MG63 (cell line): ENCODE results near the gene IQCH. TPM values are rescaled to one million over a fixed set of nuclear protein-coding genes. Genes with fewer than 3 reads are reported as not detected.

Experiments
- DNase-seq: peaks from one replicate; pipeline ENCODE4 v3.0.0-alpha.2; 2020
- H3K27me3 ChIP-seq: fragments of 250-450 bp; sonication (Bioruptor Pico); 2 replicates; pipeline ENCODE4 v1.5.1; 2020; ENCODE audit warnings: mild to moderate bottlenecking, moderate library complexity
- H3K36me3 ChIP-seq: fragments of 250-450 bp; sonication (Bioruptor Pico); 2 replicates; pipeline ENCODE4 v1.5.1; 2020; ENCODE audit warnings: mild to moderate bottlenecking, moderate library complexity
- H3K4me3 ChIP-seq: fragments of 250-450 bp; sonication (Bioruptor Pico); 2 replicates; pipeline ENCODE4 v1.5.1; 2020; ENCODE audit warnings: mild to moderate bottlenecking, moderate library complexity
- H3K9me3 ChIP-seq: fragments of 250-450 bp; sonication (Bioruptor Pico); 2 replicates; pipeline ENCODE4 v1.5.1; 2020; ENCODE audit warnings: mild to moderate bottlenecking, moderate library complexity
- total RNA-seq: library from RNA; depleted of rRNA; stranded (reverse); fragments of >200 nt; shearing (Covaris generic); gene quantifications from 2 replicates; pipeline ENCODE4 v1.2.3, GENCODE V29; 2014; ENCODE audit warnings: low replicate concordance

IQCH gene
- total RNA-seq, 1 experiment from 2014 or later = 3.5 TPM

DNA sequence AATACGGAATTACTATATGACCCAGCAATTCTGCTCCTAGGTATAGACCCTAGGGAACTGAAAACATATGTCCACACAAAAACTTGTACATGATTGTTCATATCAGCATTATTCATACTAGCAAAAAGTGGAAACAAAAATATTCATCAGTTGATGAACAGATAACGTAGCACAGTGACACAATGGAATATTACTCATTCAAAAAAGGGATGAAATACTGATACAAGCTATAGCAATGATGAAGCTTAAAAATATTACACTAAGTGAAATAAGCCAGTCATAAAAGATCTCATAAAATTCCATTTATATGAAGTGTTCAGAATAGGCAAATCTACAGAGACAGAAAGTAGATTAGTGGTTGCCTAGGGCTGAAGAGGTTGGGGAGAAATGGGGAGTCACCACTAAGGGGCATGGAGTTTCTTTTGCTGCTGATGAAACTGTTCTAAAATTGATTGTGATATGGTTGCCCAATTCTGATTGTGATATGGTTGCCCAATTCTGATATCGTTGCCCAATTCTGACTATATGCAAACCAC lies 276.9 kb downstream of the IQCH start:
- H3K27me3 ChIP-seq = no peaks in the 10 kb centered on the region
- DNase-seq = peak; percentile 40
- H3K4me3 ChIP-seq = no peak overlapping the region
- H3K9me3 ChIP-seq = no peaks in the 10 kb centered on the region
- H3K36me3 ChIP-seq = peaks cover 36% of the 10 kb centered on the region

DNA sequence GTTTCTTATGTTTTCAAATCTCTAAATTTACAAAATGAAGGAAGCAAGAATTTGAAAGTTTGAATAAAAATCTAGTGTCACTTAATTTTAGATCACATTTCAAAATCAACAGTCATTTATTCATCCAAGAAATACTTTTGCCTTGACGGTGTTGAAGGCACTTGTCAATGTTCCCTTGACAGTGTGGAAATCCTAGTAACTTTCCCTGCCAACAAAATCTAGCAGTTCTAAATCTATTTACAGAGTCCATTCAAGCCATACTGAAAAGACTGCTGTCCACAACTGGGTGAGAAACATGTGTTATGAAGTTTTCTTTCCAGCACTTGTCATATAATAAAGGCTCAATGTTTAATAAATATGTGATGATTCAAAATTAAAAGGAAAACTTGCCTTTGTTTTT lies 279.3 kb downstream of the IQCH start:
- Histone ChIP-seq H3K27me3 (no peaks in the 10 kb centered on the region), H3K9me3 (no peaks in the 10 kb centered on the region), H3K36me3 (peaks cover 12% of the 10 kb centered on the region), H3K4me3 (no peak overlapping the region)
- no peak for DNase-seq

GRCh38 chr15:67534360-67534759 lies 279.8 kb downstream of the IQCH start:
- DNase-seq = no peak
- H3K9me3 ChIP-seq = no peaks in the 10 kb centered on the region
- H3K27me3 ChIP-seq = no peaks in the 10 kb centered on the region
- peaks cover 7% of the 10 kb centered on the region for H3K36me3 ChIP-seq
- H3K4me3 ChIP-seq = no peak overlapping the region

DNA sequence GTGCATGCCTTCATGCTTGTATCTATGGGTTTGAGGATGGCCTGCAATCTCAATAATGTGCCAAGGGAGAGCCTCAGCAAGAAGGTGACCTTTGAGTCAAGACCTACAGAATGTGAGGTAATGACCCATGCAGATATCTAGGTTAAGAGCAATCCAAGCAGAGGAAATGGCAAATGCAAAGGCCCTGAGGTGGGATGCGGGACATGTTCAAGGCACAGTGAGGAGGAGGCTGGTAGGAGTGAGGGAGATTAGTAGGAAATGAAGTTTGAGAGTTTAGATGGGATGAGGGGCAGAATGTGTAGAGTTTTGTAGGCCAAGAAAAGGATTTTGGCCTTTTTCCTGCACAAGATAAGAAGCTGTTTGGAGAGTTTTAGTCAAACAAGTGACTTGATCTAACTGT lies 283.2 kb downstream of the IQCH start:
- no peak for DNase-seq
- Histone ChIP-seq H3K36me3 (no peaks in the 10 kb centered on the region), H3K27me3 (no peaks in the 10 kb centered on the region), H3K9me3 (no peaks in the 10 kb centered on the region), H3K4me3 (no peak overlapping the region)

- peak; percentile 83 for DNase-seq
- 0 out of 2 replicates have a peak, but pooled peaks cover 2% of the 10 kb centered on the region for H3K36me3 ChIP-seq
- no peaks in the 10 kb centered on the region for H3K27me3 ChIP-seq
- no peaks in the 10 kb centered on the region for H3K9me3 ChIP-seq
- H3K4me3 ChIP-seq = peak within 1 kb of the TSS; percentile 96
These were observed 288.1 kb downstream of the IQCH start, which contains the start of gene MAP2K5 for GRCh38 chr15:67542420-67543347. Gene MAP2K5 (plus strand): TSS chr15:67542703. CDS start chr15:67543336, 633 bp downstream.

- Histone ChIP-seq H3K4me3 (peak overlapping the region; percentile 96), H3K27me3 (no peaks in the 10 kb centered on the region), H3K36me3 (0 out of 2 replicates have a peak, but pooled peaks cover 2% of the 10 kb centered on the region), H3K9me3 (no peaks in the 10 kb centered on the region)
- DNase-seq = peak; percentile 15
These were observed 288.7 kb downstream of the IQCH start for GRCh38 chr15:67543348-67543718.

DNA sequence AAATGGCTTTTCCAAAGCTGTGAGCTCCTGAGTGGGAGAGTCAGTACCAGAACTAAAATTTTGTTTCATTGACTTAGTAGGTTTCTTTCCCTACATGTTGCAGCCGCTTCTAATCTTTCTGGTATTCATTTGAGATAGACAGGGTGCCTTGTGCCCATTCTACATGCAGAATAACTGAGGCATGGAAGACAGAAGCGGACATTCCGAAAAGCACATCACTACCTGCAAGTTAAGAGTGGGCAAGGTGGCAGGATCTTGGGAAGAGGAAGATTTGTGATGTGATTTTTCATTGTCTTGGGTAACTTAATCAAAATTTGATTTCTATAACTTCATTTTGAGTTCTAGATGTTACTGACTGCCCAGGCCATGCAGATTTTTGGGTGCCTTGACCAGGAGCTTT lies 289.9 kb downstream of the IQCH start:
- H3K4me3 ChIP-seq = no peak overlapping the region
- no peaks in the 10 kb centered on the region for H3K27me3 ChIP-seq
- no peaks in the 10 kb centered on the region for H3K9me3 ChIP-seq
- no peak for DNase-seq
- 0 out of 2 replicates have a peak, but pooled peaks cover 2% of the 10 kb centered on the region for H3K36me3 ChIP-seq

DNA sequence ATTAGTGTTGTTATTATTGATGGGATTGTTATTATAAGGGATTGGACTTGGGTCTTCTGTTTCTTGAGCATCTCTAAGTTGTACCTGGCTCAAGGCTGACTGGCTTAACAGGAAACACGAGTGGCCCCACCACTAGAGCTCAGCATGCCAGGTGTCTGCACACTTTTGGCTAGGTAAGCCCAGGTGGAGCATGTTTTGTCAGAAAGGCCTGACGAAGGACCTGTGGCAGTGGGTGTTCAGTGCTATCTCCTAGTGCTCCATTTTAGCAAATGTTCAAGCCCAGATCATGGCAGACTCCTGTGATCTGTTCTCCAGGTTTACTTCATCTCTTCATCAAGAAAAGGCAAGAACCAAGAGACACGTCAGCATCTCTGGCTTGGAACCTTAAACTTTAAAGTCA lies 291.3 kb downstream of the IQCH start:
- DNase-seq = no peak
- H3K9me3 ChIP-seq = no peaks in the 10 kb centered on the region
- H3K36me3 ChIP-seq = peaks cover 4% of the 10 kb centered on the region; the same call in 1 of the 2 replicates
- no peaks in the 10 kb centered on the region for H3K27me3 ChIP-seq
- no peak overlapping the region for H3K4me3 ChIP-seq

GRCh38 chr15:67547064-67547463 lies 292.5 kb downstream of the IQCH start:
- H3K36me3 ChIP-seq = peaks cover 13% of the 10 kb centered on the region
- no peak for DNase-seq
- no peaks in the 10 kb centered on the region for H3K9me3 ChIP-seq
- no peaks in the 10 kb centered on the region for H3K27me3 ChIP-seq
- H3K4me3 ChIP-seq = no peak overlapping the region

GRCh38 chr15:67547836-67548235 lies 293.2 kb downstream of the IQCH start:
- no peak for DNase-seq
- no peaks in the 10 kb centered on the region for H3K27me3 ChIP-seq
- H3K4me3 ChIP-seq = no peak overlapping the region

GRCh38 chr15:67548236-67548852 lies 293.8 kb downstream of the IQCH start:
- Histone ChIP-seq H3K9me3 (no peaks in the 10 kb centered on the region), H3K4me3 (no peak overlapping the region), H3K27me3 (no peaks in the 10 kb centered on the region), H3K36me3 (peaks cover 16% of the 10 kb centered on the region)
- DNase-seq = no peak

More at GRCh38 chr15:67547836-67548235, 293.2 kb downstream of the IQCH start:
- no peaks in the 10 kb centered on the region for H3K9me3 ChIP-seq
- H3K36me3 ChIP-seq = peaks cover 16% of the 10 kb centered on the region

DNA sequence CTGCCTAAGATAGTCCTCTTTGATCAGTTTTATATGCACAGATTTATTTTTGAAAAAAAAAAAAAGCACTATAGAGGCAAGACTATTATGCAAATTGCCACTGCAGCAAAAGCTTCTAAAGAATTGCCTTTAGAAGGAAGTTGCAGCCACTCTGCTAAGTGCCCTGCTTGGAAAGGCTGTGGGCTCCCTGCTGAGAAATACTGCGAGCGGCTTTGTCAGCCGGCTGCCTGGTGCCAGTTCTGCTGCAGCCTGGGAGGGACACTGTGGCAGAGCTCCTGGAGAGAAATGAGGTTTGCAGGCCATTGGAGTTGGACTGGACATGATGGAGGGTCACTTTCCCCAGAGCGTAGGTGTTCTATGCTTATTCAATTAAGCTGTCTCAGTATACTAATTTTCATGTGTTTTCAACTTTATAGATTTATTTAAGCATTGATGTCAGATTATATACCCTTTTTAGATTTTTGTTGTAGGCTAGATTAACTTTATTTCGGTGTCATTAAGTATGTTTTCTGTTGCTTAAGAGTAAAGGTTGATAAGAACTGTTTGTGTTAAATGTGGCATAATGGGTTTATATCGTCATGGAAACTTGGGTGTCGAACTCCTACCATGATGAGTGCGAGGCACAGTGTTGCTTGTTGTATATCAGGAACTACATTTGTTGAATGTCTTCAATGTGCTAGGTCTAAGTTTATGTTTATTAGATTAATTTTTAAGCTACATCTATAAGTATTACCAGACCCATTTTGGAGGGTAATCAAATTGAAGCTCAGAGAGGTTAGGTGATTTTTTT lies 294.5 kb downstream of the IQCH start:
- DNase-seq = peak; percentile 82
- Histone ChIP-seq H3K27me3 (no peaks in the 10 kb centered on the region), H3K36me3 (peaks cover 16% of the 10 kb centered on the region), H3K4me3 (no peak overlapping the region), H3K9me3 (no peaks in the 10 kb centered on the region)

DNA sequence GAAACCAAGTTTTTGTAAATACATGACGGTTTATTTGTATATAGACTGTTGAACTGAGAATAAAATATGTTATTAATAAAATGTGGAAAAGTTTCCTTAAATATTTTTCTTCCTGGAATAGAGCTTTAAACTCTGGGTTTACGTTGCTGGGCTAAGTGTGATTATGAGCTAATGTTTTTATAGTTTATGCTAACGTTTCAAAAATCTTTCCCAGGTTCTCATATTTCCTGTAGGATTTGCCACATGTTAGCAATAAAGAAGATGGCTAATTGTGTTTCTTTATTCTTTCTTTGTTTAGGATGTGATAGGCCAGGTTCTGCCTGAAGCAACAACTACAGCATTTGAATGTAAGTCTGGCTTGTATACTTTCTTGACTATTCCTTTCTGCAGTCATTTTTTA lies 295.1 kb downstream of the IQCH start:
- Histone ChIP-seq H3K4me3 (no peak overlapping the region), H3K36me3 (peaks cover 16% of the 10 kb centered on the region), H3K27me3 (no peaks in the 10 kb centered on the region), H3K9me3 (no peaks in the 10 kb centered on the region)
- DNase-seq = no peak

GRCh38 chr15:67550522-67550921 lies 295.9 kb downstream of the IQCH start:
- H3K36me3 ChIP-seq = peaks cover 18% of the 10 kb centered on the region
- no peaks in the 10 kb centered on the region for H3K9me3 ChIP-seq
- H3K4me3 ChIP-seq = no peak overlapping the region
- DNase-seq = no peak
- H3K27me3 ChIP-seq = no peaks in the 10 kb centered on the region

DNA sequence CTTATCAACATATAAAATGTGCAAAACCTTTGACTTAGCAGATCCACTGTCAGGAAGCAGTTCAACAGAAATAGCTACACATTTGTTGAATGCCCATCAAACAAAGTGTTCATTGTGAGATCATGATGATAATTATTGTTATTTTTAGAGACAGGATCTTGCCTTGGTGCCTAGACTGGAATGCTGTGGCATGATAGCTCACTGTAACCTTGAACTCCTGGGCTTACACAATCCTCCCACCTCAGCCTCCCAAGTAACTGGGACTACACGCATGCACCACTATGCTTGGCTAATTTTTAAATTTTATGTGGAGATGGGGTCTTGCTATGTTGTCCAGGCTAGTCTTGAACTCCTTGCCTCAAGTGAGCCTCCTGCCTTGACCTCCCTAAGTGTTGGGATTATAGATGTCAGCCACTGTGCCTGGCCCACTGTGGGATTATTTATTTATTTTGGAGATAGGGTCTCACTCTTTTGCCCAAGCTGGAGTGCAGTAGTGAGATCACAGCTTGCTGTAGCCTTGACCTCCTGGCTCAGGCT lies 296.7 kb downstream of the IQCH start:
- DNase-seq = no peak
- Histone ChIP-seq H3K27me3 (no peaks in the 10 kb centered on the region), H3K4me3 (no peak overlapping the region), H3K9me3 (no peaks in the 10 kb centered on the region), H3K36me3 (peaks cover 18% of the 10 kb centered on the region)
